MV-4-11 (cell line): ENCODE measurements around the gene MECR.

Experiments
- DNase-seq: peaks from one replicate; lab custom pipeline; 2025; lab: John Stamatoyannopoulos, UW

Gene MECR

GRCh38 chr1:29230553-29231378 is at the start of gene MECR:
TSS of gene MECR (minus strand) at chr1:29230934. CDS start at chr1:29230906, 28 bp downstream.
- DNase-seq, result peak; percentile 83

DNA sequence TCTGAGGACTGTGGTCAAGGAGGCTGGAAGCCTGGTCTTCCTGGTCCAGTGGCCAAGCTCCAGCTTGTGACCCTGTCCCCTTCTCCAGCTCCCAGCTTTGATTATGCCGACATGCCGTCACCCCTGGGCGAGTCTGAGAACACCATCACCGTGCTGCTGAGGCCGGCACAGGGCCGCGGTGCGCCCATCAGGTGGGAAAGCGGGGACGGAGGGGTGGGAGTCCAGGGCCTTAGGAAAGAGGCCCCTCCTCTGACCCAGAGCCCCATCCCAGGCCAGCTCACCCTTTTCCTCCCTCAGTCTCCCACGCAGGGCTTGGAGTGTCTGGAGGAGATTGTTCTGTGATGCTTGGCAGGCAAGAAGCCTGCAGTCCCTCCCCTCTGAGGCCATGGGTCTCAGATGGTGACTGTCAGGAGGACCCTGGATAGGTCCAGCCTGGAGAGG is 49.2 kb upstream of the MECR start:
- DNase-seq, result no peak

DNA sequence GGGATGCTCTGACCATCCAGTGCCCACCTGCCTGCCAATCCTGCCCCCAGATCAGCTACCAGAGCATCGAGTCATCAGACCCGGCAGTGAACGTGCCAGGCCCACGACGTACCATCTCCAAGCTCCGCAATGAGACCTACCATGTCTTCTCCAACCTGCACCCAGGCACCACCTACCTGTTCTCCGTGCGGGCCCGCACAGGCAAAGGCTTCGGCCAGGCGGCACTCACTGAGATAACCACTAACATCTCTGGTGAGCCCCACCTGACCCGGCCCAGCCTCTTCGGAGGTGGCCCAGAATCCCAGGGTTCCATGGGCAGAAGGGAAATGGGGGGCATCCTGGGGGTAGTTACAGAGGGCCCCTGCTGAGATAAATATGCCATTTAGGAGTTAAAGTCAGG is 48.7 kb upstream of the MECR start:
- DNase-seq, result no peak

DNA sequence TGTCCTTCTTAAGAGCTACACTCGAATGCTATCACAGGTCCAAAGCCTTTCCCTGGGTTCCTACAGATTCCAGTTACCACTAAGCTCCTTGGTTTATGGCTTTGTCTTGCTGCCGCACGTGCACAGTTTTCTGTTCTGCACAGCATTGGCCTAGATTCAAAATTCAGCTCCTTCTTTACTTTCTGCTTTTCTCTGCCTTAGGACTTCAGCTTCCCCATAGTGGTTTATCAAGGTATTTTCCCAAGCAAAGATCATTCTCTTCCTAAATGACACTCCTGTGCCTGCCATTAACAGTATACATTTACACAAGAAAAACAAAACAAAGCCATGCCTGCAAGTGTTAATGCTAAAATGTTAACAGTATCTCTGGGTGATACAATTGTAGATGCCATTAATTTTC is 47.4 kb upstream of the MECR start:
- DNase-seq, result no peak

- DNase-seq, result no peak
Observed at GRCh38 chr1:29275435-29275834, 44.7 kb upstream of the MECR start.

DNA sequence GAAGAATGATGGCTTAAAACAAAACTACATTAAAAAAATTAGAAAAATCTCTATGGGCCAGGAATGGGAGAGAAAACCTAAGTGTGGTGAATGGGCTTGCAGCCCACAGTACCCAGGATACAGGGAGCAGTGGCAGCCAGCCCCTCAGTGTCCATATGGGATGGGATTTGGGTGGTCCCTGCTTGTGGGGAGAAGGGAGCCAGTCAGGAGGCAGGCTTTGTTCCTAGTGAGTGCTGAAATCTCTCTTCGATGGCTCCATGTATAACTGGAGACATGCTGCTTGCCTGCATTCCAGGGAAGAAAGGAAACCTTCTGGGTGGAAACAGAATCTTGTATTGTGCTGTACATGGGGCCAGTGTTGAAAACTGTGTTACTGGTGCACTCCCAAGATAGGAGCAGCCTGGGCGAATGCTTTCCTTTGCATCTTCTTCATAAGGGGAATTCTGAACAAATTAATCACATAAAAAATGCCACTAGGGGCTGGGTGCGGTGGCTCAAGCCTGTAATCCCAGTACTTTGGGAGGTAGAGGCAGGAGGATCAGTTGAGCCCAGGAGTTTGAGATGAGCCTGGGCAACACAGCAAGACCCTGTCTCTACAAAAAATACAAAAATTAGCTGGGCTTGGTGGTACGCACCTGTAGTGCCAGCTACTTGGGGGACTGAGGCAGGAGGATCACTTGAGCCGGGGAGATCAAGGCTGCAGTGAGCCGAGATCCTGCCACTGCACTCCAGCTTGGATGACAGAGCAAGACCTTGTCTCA is 41.6 kb upstream of the MECR start:
- no peak for DNase-seq

GRCh38 chr1:29271724-29272123 is 41.0 kb upstream of the MECR start:
- no peak for DNase-seq

DNA sequence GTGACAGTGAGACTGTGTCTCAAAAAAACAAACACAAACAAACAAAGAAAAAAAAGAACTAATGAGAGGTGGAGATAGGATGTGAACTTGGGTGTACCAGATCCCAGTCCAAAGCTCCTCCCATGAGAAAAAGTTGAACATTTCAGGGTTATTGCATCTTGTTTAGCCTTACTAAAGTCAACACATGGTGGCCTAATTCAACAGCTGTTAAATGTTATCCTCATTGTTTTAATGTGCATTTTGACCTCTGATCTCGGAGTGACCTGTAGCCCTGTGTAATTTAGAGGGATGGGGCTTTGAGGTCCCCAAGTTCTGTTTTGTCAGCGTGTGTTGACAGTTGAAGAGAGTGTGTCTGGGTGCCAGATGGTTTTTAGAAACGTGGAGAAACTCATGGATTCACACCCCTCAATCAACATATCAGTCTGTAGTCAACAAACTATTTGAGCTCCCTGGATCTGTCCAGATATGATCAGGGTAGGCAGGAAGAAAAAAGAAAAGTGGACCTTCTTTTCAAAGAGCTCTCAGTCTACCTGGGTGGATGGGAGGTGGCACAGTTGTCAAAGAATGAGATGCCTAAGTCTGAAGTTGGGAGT is 40.3 kb upstream of the MECR start:
- DNase-seq, result no peak

- DNase-seq, result no peak
Observed at GRCh38 chr1:29269382-29269781, 38.6 kb upstream of the MECR start.

- DNase-seq, result no peak
Observed at GRCh38 chr1:29267321-29268070, 36.8 kb upstream of the MECR start.

GRCh38 chr1:29266912-29267311 is 36.2 kb upstream of the MECR start:
- DNase-seq, result no peak

DNA sequence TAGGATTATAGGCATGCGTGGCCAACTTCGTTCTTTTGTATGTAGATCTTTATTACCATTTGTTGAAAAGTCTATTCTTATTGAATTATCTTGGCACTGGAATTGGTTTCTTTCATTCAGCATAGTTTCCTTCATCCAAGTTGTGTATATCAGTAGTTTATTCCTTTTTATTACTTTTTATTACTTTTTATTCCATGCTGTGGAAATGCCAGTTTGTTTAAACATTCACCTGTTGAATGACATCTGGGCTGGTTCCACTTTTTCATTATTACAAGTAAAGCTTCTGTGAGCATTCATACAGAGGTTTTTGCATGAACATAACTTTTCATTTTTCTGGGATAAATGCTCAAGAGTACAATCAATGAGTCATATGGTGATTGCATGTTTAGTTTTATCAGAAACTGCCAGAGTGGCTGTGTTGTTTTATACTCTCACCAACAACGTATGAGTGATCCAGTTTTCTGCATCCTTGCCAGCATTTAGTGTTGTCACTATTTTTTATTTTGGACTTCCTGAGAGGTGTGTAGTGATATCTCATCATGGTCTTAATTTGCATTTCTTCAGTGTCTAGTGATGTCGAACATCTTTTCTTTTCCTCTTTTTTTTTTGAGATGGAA is 34.1 kb upstream of the MECR start:
- no peak for DNase-seq

DNA sequence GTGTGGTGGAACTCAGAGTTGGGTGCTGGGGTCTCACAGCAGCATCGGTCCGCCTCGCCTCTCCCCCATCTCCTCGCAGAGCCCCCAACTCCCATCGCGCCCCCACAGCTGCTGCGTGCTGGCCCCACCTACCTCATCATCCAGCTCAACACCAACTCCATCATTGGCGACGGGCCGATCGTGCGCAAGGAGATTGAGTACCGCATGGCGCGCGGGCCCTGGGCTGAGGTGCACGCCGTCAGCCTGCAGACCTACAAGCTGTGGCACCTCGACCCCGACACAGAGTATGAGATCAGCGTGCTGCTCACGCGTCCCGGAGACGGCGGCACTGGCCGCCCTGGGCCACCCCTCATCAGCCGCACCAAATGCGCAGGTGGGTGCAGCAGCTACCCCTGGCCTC is 29.8 kb upstream of the MECR start:
- no peak for DNase-seq

GRCh38 chr1:29259802-29260441 is 29.2 kb upstream of the MECR start:
- no peak for DNase-seq

GRCh38 chr1:29258976-29259801 is 28.5 kb upstream of the MECR start:
- no peak for DNase-seq

DNA sequence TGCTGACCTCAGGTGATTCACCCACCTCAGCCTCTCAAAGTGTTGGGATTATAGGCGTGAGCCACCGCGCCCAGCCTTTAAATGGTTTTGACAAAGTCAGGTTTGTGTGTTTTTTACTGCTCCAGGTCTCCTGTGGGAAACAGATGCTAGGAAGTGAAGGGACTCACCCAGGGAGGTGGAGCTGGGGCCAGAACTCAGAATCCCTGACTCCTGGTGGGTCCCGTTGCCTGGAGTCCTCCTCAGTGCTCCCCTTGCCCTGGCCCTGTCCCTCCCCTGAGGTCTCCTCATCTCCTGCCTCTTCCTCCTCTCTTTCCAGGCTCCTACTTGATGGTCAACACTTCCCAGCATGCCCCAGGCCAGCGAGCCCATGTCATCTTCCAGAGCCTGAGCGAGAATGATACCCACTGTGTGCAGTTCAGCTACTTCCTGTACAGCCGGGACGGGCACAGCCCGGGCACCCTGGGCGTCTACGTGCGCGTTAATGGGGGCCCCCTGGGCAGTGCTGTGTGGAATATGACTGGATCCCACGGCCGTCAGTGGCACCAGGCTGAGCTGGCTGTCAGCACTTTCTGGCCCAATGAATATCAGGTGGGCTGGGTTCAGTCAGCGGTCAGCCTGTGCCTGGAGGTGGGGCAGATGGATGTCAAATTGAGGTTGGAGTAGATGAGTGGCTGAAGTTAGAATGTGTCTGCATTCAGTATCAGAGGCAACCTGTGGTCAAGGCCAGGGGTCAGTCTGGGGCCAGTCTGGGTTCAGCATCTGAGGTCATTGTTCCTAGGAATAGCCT is 27.6 kb upstream of the MECR start:
- DNase-seq, result no peak

DNA sequence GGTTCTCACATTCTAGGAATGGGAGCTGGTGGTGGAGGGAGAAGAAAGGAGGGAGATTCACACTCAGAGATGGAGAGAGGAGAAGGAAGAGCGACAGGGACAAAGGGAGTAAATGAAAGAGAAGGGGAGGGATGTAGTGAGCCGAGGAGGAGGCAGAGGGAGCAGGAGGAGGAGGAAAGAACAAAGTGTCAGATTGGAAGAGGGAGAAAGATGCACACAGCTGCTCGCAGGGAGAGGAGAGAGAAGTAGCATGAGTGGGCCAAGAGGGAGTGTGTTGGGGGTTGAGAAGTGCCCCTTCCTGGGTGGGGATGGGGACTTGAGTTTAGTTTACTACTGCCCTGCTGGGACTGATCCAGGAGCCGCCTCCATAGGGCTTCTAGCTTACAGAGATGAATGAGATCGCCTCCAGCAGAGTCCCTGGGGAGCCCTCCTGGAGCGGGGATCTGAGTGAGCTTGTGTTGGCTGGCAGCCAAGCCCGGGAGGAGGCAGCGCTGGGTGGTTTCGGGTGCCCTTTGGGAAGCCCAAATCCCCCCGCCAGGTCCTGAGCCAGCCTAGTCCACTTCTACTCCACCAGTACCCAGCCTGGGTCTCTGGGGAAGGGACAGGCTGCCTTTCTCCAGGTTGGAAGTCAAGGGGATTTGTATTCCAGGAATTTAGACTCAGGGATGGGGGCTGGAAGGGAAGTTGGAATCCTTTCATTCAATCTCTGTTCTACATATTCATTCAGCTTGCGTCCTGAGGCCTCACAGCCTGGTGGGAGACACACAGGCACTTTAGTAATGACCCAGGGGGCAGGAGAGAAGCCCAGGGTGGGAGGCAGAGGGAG is 26.5 kb upstream of the MECR start:
- no peak for DNase-seq

DNA sequence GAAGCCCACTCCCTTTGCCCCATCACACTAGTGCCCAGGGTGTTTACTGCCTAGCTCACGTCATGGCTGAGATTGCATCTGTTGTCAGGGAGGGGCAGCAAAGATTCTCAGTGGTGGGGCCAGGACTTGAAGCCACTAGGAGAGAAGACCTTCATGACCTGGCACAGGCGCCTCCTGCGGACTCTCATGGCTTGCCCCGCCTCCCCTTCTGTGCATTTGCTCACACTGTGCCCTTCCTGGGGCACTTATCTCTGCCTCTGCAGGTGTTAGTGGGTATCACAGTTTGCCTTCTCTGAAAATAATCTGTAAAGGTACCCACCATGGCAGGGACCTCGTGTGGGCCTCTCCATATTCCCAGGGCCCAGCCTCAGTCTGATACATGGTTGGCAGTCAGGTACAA is 25.7 kb upstream of the MECR start:
- no peak for DNase-seq
